ENCODE measurements around the gene ARCN1.

ARCN1 gene

GRCh38 chr11:118625036-118625690 lies 53.0 kb downstream of the ARCN1 start:
- H3K27me3 ChIP-seq (replicated peaks; ENCODE audit: control insufficient read depth, insufficient read depth, low read length), result peaks cover 4% of the 10 kb centered on the region; the same call in 1 of the 2 replicates
- DNase-seq (ENCODE audit: extremely low read depth, insufficient read length), result no peak
- H3K36me3 ChIP-seq (ENCODE audit: control insufficient read depth, insufficient read depth, low read length), result no peaks in the 10 kb centered on the region
- TF ChIP-seq, protein P1, sequence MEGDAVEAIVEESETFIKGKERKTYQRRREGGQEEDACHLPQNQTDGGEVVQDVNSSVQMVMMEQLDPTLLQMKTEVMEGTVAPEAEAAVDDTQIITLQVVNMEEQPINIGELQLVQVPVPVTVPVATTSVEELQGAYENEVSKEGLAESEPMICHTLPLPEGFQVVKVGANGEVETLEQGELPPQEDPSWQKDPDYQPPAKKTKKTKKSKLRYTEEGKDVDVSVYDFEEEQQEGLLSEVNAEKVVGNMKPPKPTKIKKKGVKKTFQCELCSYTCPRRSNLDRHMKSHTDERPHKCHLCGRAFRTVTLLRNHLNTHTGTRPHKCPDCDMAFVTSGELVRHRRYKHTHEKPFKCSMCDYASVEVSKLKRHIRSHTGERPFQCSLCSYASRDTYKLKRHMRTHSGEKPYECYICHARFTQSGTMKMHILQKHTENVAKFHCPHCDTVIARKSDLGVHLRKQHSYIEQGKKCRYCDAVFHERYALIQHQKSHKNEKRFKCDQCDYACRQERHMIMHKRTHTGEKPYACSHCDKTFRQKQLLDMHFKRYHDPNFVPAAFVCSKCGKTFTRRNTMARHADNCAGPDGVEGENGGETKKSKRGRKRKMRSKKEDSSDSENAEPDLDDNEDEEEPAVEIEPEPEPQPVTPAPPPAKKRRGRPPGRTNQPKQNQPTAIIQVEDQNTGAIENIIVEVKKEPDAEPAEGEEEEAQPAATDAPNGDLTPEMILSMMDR (IDR thresholded peaks at IDR 0.05; ENCODE audit: insufficient read depth, low read length, poor library complexity, severe bottlenecking), result no peak
- H3K4me3 ChIP-seq (replicated peaks; ENCODE audit: low read depth, low read length), result no peak overlapping the region

DNA sequence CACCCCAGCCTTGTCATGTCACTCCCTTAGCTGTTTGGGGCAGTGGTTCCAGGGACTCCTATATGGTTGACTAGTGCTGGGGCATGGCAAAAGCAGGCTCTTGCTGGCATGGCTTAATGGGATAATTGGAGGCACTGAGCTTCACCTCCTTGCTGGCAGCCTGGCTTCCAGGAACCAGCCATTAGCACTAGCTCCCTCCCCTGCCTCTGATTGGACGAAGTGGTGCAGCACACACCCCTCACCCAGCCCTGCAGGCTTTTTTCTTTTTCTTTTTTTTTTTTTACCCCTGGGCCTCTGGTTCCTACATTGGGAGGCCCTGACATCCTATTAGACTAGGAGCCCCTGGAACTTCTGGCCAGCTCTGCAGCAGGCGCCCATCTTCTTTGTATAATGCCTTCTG lies 53.8 kb downstream of the ARCN1 start:
- TF ChIP-seq, protein P1 (IDR thresholded peaks at IDR 0.05; ENCODE audit: insufficient read depth, low read length, poor library complexity, severe bottlenecking), result no peak
- no peak for DNase-seq (ENCODE audit: extremely low read depth, insufficient read length)

GRCh38 chr11:118627566-118627965 lies 55.4 kb downstream of the ARCN1 start:
- DNase-seq (ENCODE audit: extremely low read depth, insufficient read length), result no peak
- no peak overlapping the region for H3K4me3 ChIP-seq (replicated peaks; ENCODE audit: low read depth, low read length)
- no peaks in the 10 kb centered on the region for H3K36me3 ChIP-seq (ENCODE audit: control insufficient read depth, insufficient read depth, low read length)
- peaks cover 5% of the 10 kb centered on the region; the same call in 1 of the 2 replicates for H3K27me3 ChIP-seq (replicated peaks; ENCODE audit: control insufficient read depth, insufficient read depth, low read length)
- TF ChIP-seq, protein P1 (IDR thresholded peaks at IDR 0.05; ENCODE audit: insufficient read depth, low read length, poor library complexity, severe bottlenecking), result no peak

More for the DNA sequence above, 53.8 kb downstream of the ARCN1 start:
- peaks cover 4% of the 10 kb centered on the region; the same call in 1 of the 2 replicates for H3K27me3 ChIP-seq (replicated peaks; ENCODE audit: control insufficient read depth, insufficient read depth, low read length)
- no peak overlapping the region for H3K4me3 ChIP-seq (replicated peaks; ENCODE audit: low read depth, low read length)
- H3K36me3 ChIP-seq (ENCODE audit: control insufficient read depth, insufficient read depth, low read length), result no peaks in the 10 kb centered on the region

DNA sequence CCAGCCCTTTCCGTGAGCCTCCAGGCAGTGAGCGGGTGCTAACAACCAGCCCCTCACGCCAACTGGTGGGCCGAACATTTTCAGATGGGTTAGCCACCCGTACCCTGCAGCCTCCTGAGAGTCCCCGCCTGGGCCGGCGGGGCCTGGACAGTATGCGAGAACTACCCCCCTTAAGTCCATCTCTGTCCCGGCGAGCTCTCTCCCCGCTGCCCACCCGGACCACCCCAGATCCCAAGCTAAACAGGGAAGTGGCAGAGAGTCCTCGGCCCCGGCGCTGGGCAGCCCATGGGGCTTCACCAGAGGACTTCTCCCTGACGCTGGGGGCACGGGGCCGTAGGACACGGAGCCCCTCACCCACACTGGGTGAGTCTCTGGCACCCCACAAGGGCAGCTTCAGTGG lies 55.8 kb downstream of the ARCN1 start:
- TF ChIP-seq, protein P1 (IDR thresholded peaks at IDR 0.05; ENCODE audit: insufficient read depth, low read length, poor library complexity, severe bottlenecking), result no peak
- H3K36me3 ChIP-seq (ENCODE audit: control insufficient read depth, insufficient read depth, low read length), result no peaks in the 10 kb centered on the region

DNA sequence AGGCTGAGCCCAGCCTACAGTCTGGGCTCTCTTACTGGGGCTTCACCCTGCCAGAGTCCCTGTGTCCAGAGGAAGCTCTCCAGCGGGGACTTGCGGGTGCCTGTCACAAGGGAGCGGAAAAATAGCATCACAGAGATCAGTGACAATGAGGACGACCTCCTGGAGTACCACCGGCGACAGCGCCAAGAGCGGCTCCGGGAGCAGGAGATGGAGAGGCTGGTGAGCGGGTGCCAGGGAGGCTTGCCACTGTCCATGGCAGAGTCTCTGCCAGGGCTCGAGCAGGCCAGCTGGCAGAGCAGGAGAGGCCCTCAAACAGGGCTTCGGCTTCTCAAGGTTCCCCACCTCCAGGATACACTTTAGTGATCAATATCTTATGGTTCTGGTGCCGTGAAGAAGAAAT lies 56.2 kb downstream of the ARCN1 start:
- DNase-seq (ENCODE audit: extremely low read depth, insufficient read length), result no peak
- TF ChIP-seq, protein P1 (IDR thresholded peaks at IDR 0.05; ENCODE audit: insufficient read depth, low read length, poor library complexity, severe bottlenecking), result no peak
- H3K36me3 ChIP-seq (ENCODE audit: control insufficient read depth, insufficient read depth, low read length), result no peaks in the 10 kb centered on the region
- peaks cover 5% of the 10 kb centered on the region; the same call in 1 of the 2 replicates for H3K27me3 ChIP-seq (replicated peaks; ENCODE audit: control insufficient read depth, insufficient read depth, low read length)
- H3K4me3 ChIP-seq (replicated peaks; ENCODE audit: low read depth, low read length), result no peak overlapping the region

More for the DNA sequence above, 55.8 kb downstream of the ARCN1 start:
- Histone ChIP-seq H3K4me3 (replicated peaks; ENCODE audit: low read depth, low read length) (no peak overlapping the region), H3K27me3 (replicated peaks; ENCODE audit: control insufficient read depth, insufficient read depth, low read length) (peaks cover 5% of the 10 kb centered on the region; the same call in 1 of the 2 replicates)
- DNase-seq (ENCODE audit: extremely low read depth, insufficient read length), result no peak

Data from GM06990 (cell line).